Osteoblast (primary cell): ENCODE data around the gene PLXDC2. TPM values are rescaled to one million over a fixed set of nuclear protein-coding genes. Genes with fewer than 3 reads are reported as not detected.

ENCODE experiments used
- DNase-seq: peaks from one replicate; pipeline ENCODE4 v3.0.0; 2011; ENCODE audit warnings: low spot score, mixed read lengths; ENCODE audit not compliant: insufficient read length; ENCODE audit errors: missing footprints
- H2AFZ ChIP-seq: 2 replicates; pipeline ENCODE4 v1.6.0; 2011; ENCODE audit warnings: mild to moderate bottlenecking, low read length
- H3K27ac ChIP-seq: 2 replicates; pipeline ENCODE4 v1.5.1; 2011; ENCODE audit warnings: mild to moderate bottlenecking, low read depth, low read length, moderate library complexity
- H3K27me3 ChIP-seq: 2 replicates; pipeline ENCODE4 v1.6.0; 2012; ENCODE audit warnings: mild to moderate bottlenecking, control low read depth, inconsistent platforms, low read length, moderate library complexity; ENCODE audit not compliant: insufficient read depth
- H3K36me3 ChIP-seq: 2 replicates; pipeline ENCODE4 v1.5.1; 2011; ENCODE audit warnings: mild to moderate bottlenecking, low read length, control low read depth, moderate library complexity; ENCODE audit not compliant: insufficient read depth
- H3K4me1 ChIP-seq: 2 replicates; pipeline ENCODE4 v1.5.1; 2011; ENCODE audit warnings: mild to moderate bottlenecking, low read length, control low read depth, moderate library complexity; ENCODE audit not compliant: insufficient read depth
- H3K4me2 ChIP-seq: 2 replicates; pipeline ENCODE4 v1.6.0; 2011; ENCODE audit warnings: mild to moderate bottlenecking, low read length; ENCODE audit not compliant: insufficient read depth
- H3K4me3 ChIP-seq: fragments of 200-600 bp; sonication (generic); 3 replicates; pipeline ENCODE4 v1.5.1; 2012; ENCODE audit warnings: mild to moderate bottlenecking, low read length, inconsistent platforms; ENCODE audit not compliant: insufficient read depth
- H3K79me2 ChIP-seq: 2 replicates; pipeline ENCODE4 v1.6.0; 2012; ENCODE audit warnings: mild to moderate bottlenecking, low read length, control low read depth, inconsistent platforms; ENCODE audit not compliant: insufficient read depth
- H3K9me3 ChIP-seq: 2 replicates; pipeline ENCODE4 v1.5.1; 2011; ENCODE audit warnings: low read depth, low read length, control low read depth
- H4K20me1 ChIP-seq: 2 replicates; pipeline ENCODE4 v1.6.0; 2012; ENCODE audit warnings: mild to moderate bottlenecking, low read length, control low read depth; ENCODE audit not compliant: insufficient read depth
- total RNA-seq: library from RNA; depleted of rRNA; stranded (reverse); fragments of >200 nt; gene quantifications from 2 replicates; pipeline ENCODE4 v1.2.3, GENCODE V29; 2012
- TF ChIP-seq, protein P1 (sequence below): IDR thresholded peaks from 2 replicates; pipeline ENCODE4 v1.5.1; 2011; ENCODE audit warnings: mild to moderate bottlenecking, low read depth, low read length, moderate library complexity; ENCODE audit errors: extremely low read depth

The PLXDC2 gene
- total RNA-seq, 1 donor, result 63.3 TPM

DNA sequence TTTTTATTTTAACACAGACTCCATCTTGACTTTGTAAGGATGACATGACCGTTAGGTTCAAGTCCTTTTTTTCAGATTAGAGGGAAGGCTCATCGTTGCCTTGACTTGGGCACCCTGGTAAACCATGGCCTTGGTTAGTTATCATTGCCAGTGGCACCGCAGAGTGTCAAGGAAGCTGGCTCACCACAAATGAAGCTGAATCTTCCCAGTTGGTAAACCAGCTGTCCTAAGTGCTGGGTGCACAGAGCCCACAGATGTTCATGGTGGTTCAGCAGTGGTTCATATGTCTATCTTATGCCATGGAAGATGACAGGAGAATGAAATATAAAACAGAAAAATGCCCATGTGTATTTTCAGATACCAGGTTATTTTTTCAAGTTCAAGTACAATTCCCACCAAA, 273.6 kb downstream of the PLXDC2 start:
- no peak overlapping the region for H3K4me3 ChIP-seq
- no peaks in the 10 kb centered on the region for H4K20me1 ChIP-seq
- TF ChIP-seq, protein P1, sequence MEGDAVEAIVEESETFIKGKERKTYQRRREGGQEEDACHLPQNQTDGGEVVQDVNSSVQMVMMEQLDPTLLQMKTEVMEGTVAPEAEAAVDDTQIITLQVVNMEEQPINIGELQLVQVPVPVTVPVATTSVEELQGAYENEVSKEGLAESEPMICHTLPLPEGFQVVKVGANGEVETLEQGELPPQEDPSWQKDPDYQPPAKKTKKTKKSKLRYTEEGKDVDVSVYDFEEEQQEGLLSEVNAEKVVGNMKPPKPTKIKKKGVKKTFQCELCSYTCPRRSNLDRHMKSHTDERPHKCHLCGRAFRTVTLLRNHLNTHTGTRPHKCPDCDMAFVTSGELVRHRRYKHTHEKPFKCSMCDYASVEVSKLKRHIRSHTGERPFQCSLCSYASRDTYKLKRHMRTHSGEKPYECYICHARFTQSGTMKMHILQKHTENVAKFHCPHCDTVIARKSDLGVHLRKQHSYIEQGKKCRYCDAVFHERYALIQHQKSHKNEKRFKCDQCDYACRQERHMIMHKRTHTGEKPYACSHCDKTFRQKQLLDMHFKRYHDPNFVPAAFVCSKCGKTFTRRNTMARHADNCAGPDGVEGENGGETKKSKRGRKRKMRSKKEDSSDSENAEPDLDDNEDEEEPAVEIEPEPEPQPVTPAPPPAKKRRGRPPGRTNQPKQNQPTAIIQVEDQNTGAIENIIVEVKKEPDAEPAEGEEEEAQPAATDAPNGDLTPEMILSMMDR, result no peak
- H3K27me3 ChIP-seq, result no peaks in the 10 kb centered on the region
- no peak for DNase-seq
- H3K36me3 ChIP-seq, result no peaks in the 10 kb centered on the region
- H3K4me1 ChIP-seq, result no peaks in the 10 kb centered on the region
- no peak overlapping the region for H3K4me2 ChIP-seq
- no peak overlapping the region for H2AFZ ChIP-seq
- H3K79me2 ChIP-seq, result no peaks in the 10 kb centered on the region
- no peak overlapping the region for H3K27ac ChIP-seq
- no peaks in the 10 kb centered on the region for H3K9me3 ChIP-seq

DNA sequence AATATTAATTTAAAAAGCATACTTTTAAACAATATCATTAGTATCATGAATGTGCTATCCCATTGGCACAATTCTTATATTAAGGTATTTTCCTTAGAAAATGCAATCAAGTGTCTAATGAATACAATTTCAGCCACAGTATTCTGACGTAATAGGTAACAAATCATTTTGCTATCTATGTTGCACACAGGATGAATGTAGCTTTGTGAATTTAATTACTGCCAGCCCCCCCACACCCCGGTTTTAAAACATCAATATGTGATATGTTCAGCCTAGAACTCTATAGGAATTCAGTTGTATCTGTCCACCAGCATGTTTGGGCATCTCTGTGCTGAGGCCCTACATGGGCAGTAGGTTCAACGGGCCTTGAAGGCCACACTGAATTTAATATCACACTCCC, 274.6 kb downstream of the PLXDC2 start:
- H4K20me1 ChIP-seq, result no peaks in the 10 kb centered on the region
- H3K4me3 ChIP-seq, result no peak overlapping the region
- no peaks in the 10 kb centered on the region for H3K4me1 ChIP-seq
- H3K4me2 ChIP-seq, result no peak overlapping the region
- H3K79me2 ChIP-seq, result no peaks in the 10 kb centered on the region
- H2AFZ ChIP-seq, result no peak overlapping the region
- TF ChIP-seq, protein P1, result no peak
- DNase-seq, result no peak
- H3K27ac ChIP-seq, result no peak overlapping the region
- no peaks in the 10 kb centered on the region for H3K27me3 ChIP-seq
- no peaks in the 10 kb centered on the region for H3K9me3 ChIP-seq
- no peaks in the 10 kb centered on the region for H3K36me3 ChIP-seq

DNA sequence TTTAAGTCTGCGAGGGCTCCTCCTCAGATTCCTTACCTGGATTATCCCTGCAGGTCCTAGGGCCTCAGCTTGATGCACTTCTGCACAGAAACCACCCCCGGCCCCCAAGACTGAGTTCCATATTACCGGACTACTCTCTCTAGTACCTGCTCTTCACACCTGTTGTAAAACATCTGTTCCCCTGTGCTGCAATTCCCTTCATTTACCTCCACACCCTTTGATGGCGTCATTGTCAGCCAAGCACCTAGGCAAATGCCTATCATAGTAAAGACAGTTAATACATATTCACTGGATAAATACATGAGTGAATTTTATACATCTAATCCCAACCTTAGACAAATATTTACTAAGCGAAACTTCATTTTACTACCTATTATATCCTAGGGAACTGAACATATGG, 275.5 kb downstream of the PLXDC2 start:
- Histone ChIP-seq H2AFZ (no peak overlapping the region), H3K4me2 (no peak overlapping the region), H3K27me3 (no peaks in the 10 kb centered on the region), H4K20me1 (no peaks in the 10 kb centered on the region), H3K79me2 (no peaks in the 10 kb centered on the region), H3K36me3 (no peaks in the 10 kb centered on the region), H3K4me3 (no peak overlapping the region), H3K9me3 (no peaks in the 10 kb centered on the region), H3K27ac (no peak overlapping the region), H3K4me1 (no peaks in the 10 kb centered on the region)
- TF ChIP-seq, protein P1, result no peak
- DNase-seq, result no peak

DNA sequence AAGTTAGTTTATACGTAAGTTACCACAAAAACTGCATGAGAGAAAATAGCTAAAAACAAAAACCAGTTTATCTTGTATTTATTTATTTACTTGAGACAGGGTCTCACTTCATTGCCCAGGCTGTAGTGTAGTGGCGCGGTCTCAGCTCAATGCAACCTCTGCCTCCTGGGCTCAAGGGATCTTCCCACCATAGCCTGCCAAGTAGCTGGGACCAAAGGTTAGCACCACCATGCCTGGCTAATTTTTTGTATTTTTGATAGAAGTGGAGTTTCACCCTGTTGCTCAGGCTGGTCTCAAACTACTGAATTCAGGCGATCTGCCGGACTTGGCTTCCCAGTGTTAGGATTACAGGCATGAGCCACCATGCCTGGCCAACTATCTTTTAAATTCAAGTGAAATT, 277.4 kb downstream of the PLXDC2 start:
- no peak overlapping the region for H3K4me2 ChIP-seq
- H3K79me2 ChIP-seq, result no peaks in the 10 kb centered on the region
- H2AFZ ChIP-seq, result no peak overlapping the region
- no peaks in the 10 kb centered on the region for H3K27me3 ChIP-seq
- TF ChIP-seq, protein P1, result no peak
- H3K4me1 ChIP-seq, result no peaks in the 10 kb centered on the region
- H3K4me3 ChIP-seq, result no peak overlapping the region
- no peaks in the 10 kb centered on the region for H3K9me3 ChIP-seq
- no peak overlapping the region for H3K27ac ChIP-seq
- H4K20me1 ChIP-seq, result no peaks in the 10 kb centered on the region
- no peaks in the 10 kb centered on the region for H3K36me3 ChIP-seq
- DNase-seq, result no peak
